ENCODE results near the gene B3GAT3.
A peak's percentile ranks its signal among the peaks of the same experiment; 100 is the strongest.
"Not testable (repeated sequence)": the region's sequence is repeated elsewhere in the genome, so short reads cannot be mapped to it uniquely, and the experiment has no call there.

B3GAT3 gene

DNA sequence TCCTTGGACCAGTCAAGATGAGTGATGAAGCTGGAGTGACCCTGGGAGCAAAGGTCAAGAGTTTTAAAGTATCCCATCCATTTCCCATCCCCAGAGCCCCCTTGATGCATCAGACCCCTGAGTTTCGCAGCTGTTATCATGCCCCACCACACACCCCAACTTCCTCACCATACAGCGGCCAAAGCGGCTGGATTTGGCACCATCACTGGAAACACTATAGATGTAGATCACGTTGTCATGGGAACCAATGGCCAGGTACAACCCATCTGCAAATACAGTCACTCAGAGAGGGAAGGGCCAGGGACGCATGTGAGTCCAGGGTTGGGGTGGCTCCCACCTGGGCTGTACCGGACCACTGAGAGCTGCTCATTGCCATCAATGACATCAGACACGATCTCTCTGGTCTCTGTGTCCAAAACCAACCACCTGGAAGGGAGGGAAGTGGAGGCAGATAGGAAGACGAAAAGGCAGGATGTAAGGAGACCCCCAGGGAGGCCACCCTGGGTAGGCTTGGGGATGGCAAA is 17.9 kb downstream of the B3GAT3 start:
- no peak for DNase-seq (ENCODE audit: low read depth)

DNA sequence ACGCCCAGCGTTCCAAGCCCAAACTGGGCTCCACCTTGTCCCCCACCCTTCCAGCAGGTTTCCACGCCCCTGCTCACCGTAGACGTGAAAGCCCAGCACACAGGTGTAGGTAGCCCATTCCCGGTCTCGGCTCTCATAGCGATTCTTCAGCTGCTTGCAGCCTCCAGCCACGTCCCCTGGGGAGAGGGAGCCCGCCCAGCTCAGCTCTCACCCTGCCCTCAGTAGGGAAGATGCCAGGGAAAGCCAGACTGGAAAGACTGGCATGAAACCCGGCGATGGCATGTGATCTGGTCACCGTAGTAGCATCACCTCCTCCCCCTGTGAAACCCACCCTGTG is 18.7 kb downstream of the B3GAT3 start:
- DNase-seq (ENCODE audit: low read depth), result no peak

DNA sequence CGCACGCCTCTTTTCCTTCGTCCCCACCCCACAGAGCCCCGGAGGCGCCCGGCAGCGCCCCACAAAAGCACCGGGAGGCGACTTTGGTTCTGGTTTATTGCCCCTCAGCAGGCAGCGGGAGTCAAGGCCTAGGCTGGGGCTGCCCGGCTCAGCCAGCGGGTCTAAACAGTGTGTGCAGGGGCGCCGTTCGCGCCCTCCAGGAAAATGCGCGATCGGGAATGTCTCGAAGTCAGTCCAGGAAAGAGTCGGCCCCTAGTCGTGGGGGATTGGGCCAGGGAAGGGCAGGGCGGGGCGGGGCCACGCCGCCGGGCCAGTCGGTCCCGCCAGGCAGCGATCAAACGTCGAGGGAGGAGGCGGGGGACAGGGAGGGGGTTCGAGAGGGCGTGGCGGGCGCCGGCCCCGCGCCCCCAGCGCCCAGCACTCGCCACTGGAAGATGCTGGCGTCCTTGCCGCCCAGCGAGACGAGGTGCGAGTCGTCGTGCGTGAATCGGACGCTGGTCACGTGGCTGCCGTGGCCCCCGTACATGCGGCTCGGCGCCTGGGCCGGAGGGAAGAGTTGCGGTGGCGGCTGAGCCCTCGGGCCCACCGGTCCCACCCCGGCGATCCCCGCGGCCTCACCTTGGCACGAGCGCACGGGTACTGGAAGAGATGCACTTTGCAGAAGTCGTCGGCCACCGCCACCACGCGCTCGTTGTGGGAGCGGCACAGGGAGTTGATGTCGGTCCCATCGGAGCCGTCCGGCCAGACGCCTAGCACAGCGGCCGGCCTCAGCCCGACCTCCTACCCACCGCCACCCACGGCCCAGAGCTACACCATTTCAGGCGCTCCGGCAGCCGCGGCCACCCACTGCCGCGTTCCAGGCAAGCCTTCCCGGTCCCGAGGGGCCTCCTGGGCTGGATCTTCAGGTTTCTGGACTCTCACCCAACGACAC is 19.4 kb downstream of the B3GAT3 start:
- DNase-seq (ENCODE audit: low read depth), result no peak

DNA sequence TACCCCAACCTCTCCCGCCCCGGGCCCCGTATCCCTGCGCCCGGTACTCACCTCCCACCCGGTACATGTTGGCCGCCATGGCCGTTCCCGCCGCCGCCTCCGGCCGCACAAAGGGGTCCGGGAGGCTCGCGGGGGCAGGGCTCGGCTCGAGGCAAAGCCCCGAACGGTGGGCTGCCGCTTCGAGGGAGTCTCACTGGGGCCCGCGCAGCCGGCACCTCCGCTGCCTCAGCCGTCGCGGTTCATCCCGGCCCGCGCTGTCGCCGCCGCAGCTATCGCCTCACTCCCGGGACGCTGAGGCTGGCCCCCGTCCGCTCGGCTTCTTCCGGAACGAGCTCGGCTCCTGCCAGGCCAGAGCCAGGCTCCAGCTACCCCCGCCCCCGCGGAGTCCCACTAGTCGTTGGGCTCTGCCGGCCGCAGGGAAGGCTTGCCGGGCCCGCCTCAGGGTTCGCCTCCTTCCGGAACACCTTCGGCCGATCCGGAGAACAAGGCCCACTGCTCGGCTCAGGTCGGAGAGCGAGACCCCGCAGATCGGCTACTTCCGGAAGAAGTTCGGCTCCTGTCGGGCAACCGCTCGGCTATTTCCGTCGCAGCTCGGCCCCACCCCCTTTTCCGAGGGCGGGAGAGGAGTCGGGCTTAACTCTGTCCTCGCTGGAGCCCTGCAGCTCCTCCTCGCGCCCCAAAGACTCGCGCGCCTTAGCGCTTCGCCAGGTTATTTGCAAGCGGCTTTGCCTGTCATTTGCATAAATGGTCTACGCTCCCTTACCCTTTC is 20.2 kb downstream of the B3GAT3 start, which contains the start of gene MTA2:
TSS of gene MTA2 (minus strand) at position 494 of the 769 bp plus-strand sequence. CDS start at position 79, 415 bp downstream.
- DNase-seq (ENCODE audit: low read depth), result peak; percentile 91

DNA sequence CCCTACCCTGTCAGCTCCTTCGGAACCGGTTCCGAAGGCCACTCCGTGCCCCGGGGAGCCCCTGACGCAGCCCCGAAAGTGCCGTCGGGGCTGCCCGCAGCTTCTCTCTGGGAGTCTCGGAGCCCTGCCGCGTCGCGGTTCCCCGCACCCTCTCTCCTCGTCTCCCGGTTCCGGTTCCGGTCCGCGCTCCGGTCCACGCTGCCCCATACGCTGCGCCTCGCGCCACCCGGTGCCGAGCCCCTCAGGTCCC is 20.7 kb downstream of the B3GAT3 start:
- no peak for DNase-seq (ENCODE audit: low read depth)

DNA sequence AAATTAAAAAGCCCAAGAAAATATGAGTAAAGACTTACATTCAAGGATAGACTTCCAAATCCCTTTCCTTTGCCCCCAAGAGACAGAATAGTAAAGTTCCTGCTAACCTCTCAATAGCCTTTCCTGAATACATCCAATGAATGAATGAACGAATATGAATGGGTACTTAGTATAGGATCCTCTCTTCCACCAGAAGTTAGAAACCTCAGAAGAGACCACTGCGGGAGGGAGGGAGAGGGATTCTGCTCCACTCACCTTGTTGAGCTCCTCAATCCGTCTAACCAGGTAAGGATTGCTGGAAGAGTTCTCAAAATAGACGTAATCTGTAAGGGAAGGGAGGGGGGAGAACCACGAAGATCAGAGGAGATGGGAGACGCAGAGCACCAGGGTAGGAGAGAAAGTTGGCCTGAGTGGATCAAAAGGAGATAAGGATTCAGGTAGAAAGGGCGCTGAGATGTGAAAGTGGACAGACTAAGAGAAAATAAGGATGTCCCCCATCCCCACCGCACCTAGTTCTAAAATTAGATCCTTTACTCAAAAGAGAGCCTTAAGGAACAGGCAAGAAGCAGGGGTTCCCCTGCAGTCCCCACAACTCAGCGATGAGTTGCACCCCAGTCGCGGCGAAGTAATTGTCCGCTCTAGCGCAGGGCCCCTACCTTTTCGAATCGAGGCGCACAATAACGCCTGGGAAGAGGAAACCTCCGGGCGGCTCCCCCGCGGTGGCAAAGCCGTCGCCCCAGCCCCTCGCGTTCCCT is 21.2 kb downstream of the B3GAT3 start:
- DNase-seq (ENCODE audit: low read depth), result no peak

DNA sequence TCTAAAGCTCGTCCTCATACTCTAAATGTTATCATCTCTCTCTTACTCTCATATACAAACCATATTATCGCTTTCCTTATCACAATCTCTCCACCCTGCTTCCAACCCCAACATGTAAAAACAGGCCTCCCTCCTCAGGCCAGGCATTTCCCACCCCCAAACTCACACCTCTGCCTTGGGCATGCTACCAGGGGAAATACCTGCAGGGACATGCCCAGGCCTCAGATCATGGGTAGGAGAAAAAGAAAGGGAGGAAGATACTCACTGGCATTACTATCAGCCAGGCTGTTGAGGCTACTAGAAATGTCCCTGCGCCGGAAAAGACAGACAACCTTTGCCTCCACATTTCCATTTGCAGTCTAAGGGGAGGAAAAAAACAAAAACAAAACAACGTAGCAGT is 21.9 kb downstream of the B3GAT3 start:
- DNase-seq (ENCODE audit: low read depth), result no peak

DNA sequence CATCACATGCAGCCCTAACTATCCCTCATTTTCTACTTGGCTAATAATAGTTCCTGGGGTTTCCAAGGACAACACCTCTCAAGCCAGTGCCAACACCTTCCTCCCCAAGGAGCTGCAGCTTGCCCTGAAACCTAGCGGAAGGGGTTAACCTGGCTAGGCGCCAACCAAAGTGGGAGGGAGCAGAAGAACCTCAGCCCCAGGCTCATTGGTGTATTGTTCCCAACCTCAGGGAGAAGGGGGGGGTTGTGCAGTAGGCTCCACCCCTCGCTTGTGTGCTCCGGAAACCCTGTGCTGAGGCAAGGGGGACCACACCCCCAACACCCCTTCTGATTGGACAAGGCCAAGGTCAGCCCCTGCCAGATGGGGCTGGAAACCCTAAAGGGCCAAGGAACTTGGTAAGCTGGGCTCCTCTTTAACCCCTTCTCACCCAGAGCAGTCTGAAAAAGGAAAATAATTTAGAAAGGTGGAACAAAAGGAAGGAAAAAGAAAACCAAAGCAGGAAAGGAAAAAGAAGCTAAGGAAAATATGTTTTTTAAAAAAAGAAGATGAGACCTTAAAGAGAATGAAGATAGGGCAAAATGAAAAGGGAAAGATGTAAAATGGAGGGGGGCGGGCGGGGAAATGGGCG is 22.6 kb downstream of the B3GAT3 start:
- DNase-seq (ENCODE audit: low read depth), result peak; percentile 97

DNA sequence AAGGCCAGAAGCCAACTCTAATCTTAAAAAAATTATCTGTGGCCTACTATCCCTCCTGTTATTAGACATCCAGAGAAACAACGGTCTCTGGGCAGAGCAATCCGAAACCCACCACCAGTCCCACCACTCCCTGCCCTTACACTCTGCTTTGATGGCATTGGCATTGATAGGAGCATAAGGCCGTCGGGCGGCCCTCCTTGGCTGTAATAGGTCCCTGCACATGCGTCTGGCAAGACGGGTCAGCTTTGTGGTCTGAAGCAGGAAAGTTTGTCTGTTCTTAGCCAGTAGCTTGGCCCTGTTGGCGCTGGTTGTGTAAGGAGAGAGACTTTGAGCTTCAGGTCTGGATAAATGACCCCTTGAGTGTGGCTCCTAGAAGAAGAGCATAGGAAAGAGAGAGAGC is 26.7 kb downstream of the B3GAT3 start:
- DNase-seq (ENCODE audit: low read depth), result no peak

DNA sequence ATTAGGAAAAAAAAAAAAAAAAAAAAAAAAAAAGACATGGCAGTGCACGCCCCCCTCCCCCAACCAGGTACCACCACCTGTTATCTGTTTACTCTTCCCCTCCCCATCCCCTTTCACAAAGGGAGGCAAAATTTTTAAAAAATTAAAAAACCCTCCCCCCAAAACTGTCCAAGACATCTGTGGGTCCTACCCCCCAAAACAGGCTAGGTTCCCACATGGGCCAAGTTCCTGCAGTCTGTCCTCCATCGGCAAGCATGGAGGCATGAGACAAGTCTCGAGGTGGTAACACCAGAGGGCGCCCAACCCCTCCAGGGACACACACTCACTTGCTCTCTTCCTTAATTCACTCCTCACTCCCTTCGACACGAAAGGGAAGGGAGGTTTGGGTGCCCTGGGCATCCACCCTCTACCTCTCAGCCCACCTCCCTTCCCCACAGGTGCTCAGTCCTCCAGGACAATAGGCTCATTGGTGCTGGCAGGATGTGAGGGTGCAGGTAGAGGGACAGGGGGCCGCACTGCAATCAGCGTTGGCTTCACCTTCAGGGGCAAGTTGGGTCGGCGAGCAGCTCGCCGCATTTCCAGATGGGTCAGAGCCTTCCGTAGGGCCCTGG is 28.2 kb downstream of the B3GAT3 start:
- DNase-seq (ENCODE audit: low read depth), result no peak

DNA sequence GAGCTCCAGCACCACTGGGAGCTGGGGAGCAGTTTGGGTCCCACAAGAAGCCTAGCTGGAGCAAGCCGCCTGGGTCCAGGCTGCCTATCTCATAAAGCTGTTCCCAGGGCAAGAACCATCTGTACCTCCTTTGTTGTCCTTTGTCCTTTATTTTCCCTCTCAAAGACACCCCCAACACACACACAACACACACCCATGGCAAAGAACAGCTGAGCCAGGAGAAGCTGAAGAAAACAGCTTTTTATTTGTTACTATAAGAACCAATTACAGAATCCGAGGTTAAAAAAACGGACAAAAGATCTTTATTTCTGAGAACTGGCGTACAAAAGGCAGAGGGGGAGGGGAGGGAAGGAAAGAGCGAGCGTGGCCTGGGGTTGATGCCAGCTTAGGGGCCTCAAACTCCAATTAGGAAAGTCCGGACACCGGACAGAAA is 28.8 kb downstream of the B3GAT3 start:
- no peak for DNase-seq (ENCODE audit: low read depth)

DNA sequence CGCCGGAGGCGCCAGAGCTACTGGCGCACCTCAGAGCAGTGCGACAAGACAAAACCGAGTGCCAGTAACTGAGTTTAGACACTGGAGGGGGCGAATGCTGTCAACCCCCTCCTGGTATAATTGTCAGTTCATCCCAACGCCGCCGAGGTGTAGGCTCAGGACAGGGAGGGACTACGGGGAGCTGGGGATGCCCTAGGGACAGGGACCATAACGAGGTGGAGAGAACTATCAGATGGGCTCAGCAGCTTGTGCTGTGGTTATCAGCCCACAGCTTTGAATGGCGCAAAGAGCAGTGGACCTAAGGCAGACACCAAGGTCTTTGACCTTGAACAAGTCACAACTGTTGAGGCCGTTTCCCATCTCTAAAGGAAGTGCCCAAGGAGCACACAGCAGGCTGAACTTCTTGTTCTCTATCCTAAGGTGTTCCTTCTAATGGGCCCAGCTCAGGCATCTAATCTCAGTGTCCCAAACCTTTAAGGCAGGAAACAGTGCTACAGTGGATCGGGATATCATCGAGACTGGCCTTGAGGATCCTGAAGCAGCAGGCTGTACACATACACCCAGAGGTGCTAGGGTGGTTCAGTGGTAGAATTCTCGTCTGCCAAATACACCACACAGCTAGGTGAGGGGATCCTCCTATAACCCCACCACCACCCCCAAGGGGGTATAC is 29.5 kb downstream of the B3GAT3 start:
- DNase-seq (ENCODE audit: low read depth), result no peak

DNA sequence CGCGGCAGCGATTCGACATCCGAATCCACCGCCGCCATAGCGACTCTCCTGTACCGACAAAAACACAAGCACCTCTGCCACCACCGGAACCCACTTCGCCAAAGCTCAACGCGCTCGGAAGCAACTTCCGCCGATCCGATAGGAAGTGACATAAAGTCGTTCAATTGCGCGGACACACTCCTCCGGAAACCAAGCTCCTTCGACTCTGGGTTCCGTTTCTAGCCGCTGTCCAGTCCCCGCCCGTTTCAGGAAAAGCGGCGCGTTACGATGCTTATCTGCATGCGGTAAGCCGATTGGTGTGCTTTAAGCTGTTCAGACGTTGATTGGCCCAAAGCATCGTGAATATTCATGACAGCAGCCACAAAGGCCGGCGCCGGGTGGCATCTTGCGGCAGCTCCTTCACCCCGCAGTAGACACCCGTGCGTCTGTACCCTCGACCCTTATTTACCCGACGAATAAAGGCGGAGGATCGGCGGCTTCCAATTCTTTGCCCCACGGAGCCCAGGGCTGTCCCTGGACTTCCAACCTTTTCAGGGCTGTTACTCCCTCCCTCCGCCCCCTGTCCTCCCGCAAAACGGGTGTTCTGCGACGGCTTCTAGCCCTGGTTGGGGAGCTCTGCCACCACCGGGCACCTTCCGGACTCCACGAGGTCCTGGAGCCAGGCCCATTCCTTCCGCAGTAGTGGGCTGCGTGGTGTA is 30.2 kb downstream of the B3GAT3 start, which contains the start of gene TUT1:
TSS of gene TUT1 (minus strand) at position 76 of the 698 bp plus-strand sequence. CDS start at position 38, 38 bp downstream.
- DNase-seq (ENCODE audit: low read depth), result peak; percentile 98

DNA sequence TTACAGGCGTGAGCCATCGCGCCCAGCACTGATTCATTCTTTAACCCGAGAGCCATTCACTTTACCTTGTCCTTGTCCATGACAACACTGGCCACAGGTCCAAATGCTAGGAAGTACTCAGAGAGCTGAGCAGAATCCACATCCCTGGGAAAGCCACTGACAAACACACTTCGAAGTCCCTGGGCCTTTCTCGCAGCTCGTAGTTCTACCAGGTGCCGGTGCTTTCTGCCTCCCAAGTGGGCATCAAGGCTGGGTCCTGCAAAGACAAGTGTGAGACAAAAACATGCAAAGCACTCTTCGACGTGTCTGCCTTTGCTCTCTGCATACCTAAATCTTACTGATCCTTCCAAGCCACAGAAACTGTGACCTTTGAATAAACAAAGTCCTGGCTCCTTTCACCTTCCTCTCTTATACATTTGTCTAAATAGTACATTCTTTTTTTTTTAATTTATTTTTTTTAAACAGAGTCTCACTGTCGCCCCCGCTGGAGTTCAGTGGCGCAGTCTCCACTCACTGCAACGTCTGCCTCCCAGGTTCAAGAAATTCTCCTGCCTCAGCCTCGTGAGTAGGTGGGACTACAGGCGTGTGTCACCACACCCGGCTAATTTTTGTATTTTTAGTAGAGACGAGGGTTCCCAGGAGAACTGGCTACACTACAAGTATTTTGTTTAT is 32.7 kb downstream of the B3GAT3 start:
- DNase-seq (ENCODE audit: low read depth), result no peak

DNA sequence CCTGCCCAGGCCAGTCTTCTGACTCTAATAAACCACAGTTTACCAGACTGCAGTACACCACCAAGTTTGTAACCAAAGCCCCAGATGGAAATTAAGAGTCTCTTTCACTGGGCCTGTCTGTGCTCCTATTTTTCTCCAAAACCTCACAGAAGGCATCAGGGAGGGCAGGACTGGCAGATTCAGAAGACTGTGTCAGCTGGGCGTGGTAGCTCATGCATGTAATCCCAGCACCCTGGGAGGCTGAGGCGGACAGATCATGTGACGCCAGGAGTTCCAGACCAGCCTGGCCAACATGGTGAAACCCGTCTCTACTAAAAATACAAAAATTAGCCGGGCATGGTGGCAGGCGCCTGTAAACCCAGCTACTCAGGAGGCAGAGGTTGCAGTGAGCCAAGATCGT is 36.4 kb downstream of the B3GAT3 start:
- not testable (repeated sequence) for DNase-seq (ENCODE audit: low read depth)

DNA sequence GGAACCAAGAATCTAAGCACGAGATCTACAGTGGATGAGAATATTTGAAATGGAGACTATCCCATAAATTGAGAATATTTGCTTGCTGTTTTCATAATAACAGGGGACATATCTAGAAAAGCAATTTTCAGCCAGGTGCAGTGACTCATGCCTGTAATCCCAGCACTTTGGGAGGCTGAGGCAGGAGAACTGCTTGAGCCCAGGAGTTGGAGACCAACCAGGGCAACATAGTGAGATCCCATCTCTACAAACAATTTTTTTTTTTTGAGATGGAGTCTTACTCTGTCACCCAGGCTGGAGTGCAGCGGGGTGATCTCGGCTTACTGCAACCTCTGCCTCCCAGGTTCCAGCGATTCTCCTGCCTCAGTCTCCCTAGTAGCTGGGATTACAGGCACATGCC is 40.1 kb downstream of the B3GAT3 start:
- not testable (repeated sequence) for DNase-seq (ENCODE audit: low read depth)

DNA sequence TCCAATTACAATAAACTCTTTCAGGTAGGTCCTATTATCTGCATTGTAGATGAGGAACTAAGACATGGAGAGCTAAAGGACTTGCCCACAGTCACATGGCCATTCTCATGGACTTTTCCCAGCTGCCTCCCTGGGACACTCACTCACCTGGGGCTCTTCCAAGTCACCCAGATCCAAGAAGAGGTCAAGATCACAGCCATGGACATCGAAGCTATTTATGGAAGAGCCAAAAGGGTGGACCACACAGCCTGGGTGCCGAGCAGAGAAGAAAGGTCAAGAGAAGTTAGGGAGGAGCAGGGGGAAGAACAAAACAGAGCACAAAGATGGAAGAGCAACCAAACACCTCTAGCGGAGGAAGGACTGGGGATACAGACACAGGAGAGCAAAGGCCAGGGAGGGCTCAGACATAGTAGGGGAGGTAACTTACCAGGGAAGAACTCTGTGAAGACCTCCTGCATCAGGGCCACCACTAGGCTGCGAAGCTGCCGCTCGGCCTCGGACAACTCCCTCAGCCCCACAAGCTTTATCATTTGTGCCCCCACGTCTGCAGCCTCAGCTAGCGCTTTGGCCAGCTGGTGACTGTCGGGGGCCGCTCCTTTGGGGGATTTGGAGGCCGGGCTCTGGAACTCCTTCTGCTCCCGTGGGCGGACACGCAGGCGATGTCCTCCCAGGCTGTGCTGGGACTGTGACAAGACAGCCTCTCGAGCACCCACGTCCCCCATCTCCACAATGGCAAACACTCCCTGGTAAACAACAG is 40.6 kb downstream of the B3GAT3 start:
- no peak for DNase-seq (ENCODE audit: low read depth)

DNA sequence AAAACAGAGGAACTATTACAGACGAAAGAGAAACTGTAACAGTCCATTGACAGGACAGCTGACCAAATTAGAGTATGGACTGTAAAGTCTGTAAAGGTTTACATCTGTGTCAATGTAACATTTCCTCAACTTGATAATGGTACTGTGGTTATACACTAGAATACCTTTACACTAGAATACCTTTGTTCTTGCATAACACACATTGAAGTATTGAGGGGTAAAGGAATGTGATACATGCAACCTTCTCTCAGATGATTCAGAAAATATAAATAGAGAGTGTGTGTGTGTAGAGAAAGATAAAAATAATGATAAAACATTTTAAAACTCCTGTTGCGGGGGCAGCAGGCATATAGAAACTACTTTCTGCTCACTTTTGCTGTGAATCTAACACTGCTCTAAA is 42.5 kb downstream of the B3GAT3 start:
- no peak for DNase-seq (ENCODE audit: low read depth)

DNA sequence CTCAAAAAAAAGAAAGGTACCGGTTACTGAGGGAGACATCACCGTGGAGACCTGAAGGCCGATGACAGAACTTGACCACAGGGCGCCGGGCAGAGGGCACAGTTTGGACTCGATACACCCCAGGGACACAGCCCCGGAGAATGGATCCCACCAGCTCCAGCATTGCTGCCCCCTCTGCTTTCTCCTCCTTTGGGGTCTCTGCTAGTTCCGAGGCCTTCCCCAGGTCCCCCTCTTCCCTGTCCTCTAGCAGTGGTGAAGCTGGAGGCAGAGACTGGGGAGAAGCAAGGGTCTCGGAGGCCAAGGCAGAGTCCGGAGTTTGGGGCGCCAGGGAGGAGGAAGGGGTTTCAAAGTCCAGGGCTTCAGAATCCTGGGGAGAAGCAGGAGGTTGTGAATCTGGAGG is 43.2 kb downstream of the B3GAT3 start:
- DNase-seq (ENCODE audit: low read depth), result no peak
